NCI-H2081 (cell line): ENCODE measurements around the gene GAL3ST3.
"Not testable (repeated sequence)": the region's sequence is repeated elsewhere in the genome, so short reads cannot be mapped to it uniquely, and the experiment has no call there.

Source experiments
- DNase-seq, 2 experiments: peaks; one replicate each; lab custom pipeline; 2025; lab: John Stamatoyannopoulos, UW

GAL3ST3 gene, protein sequence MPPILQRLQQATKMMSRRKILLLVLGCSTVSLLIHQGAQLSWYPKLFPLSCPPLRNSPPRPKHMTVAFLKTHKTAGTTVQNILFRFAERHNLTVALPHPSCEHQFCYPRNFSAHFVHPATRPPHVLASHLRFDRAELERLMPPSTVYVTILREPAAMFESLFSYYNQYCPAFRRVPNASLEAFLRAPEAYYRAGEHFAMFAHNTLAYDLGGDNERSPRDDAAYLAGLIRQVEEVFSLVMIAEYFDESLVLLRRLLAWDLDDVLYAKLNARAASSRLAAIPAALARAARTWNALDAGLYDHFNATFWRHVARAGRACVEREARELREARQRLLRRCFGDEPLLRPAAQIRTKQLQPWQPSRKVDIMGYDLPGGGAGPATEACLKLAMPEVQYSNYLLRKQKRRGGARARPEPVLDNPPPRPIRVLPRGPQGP

DNA sequence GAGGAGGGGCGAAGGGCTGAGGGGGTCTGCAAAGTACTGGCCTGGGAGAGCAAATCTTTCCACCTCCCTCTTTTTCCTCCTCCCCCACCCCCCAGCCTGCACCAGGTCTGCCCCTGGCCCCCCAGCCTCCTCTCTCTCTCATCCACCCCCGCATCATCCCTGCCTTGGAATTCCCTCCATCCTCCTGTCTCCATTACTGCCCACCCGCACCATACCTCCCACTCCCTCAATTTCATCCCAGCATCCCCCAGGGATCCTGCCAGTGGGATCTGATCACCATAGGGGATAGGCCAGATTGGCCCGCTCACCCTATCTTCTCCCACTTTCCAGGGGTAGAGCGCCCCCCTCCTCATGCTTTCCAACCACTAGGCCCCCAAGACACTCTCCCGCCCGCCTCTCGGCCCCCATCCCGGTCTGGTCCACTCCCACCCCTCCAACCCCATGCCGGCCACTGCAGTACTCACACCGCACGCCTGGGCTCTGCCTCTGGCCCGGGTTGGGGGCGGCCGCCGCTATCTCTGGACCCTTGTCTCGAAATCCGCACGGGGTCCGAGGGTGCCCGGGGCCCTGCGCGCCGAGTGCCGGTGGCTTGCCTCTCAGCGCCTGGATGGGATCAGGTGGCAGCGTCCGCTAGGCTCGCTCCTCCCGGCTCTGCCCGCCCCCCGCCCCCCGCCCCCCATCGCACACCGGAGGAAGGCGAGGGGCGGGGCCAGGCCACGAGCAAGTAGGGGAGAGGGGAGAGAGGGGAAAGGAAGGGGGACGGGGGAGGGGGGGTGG lies at the start of gene GAL3ST3:
Gene GAL3ST3, minus strand, starts transcription at position 615 of the 777 bp plus-strand sequence. CDS start 3,746 bp downstream, outside the sequence.
- no peak for DNase-seq

DNA sequence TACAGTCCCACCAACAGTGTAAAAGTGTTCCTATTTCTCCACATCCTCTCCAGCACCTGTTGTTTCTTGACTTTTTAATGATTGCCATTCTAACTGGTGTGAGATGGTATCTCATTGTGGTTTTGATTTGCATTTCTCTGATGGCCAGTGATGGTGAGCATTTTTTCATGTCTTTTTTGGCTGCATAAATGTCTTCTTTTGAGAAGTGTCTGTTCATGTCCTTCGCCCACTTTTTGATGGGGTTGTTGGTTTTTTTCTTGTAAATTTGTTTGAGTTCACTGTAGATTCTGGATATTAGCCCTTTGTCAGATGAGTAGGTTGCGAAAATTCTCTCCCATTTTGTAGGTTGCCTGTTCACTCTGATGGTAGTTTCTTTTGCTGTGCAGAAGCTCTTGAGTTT lies 43.2 kb upstream of the GAL3ST3 start:
- DNase-seq = not testable (repeated sequence)

DNA sequence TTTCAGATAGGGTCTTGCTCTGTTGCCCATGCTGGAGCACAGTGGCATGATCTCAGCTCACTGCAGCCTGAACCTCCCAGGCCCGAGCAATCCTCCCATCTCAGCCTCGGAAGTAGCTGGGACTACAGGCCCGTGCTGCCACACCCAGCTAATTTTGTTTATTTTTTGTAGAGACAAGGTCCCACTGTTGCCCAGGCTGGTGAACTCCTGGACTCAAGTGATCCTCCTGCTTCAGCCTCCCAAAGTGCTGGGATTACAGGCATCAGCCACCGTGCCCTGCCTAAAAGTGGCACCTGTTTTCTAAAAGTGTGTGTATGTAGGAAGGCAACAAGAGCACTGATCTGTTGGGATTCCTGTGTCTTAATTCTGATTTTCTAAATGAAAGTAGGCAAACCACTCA lies 41.3 kb upstream of the GAL3ST3 start:
- no peak for DNase-seq

DNA sequence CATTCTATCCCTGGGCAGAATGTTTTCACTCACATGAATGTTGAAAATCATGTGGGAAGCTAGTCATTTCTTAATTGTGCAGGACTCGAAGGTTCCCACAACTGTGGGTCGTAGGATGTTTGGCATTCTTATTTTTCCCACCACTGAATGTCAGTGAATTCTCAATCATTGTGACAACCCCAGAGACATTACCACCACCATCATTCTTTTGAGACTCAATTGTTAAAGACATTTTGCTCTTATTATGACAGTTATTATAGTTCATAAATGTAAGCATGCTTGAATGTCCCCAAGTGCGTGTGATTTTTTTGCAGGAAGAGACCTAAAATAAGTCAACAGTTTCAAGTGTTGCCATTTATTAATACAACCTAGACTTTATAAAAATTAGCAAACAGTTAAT lies 40.1 kb upstream of the GAL3ST3 start:
- no peak for DNase-seq

DNA sequence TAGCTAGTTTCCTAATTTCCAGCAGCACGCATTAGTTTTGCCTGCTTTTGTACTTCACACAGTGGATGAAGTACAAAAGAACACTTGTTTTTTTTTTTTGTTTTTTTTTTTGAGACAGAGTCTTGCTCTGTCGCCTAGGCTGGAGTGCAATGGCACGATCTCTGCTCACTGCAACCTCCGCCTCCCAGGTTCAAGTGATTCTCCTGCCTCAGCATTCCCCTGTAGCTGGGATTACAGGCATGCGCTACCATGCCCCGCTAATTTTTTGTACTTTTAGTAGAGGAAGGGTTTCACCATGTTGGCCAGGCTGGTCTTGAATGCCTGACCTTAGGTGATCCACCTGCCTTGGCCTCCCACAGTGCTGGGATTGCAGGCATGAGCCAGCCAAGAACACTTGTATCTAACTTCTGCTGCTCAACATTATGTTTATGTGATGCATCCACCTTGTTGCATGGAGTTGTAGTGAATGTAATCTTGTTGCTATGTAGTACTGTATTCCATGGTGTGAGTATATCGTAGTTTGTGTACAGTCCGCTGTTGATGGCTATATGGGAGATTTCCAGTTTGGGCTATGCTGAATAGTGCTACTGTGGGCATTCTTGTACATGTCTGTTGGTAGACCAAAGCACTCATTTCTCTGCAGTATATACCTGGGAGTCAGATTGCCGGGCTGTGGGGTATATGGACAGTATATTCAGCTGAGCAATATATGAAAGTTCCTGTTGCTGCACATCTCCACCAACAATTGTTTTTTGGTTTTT lies 38.4 kb upstream of the GAL3ST3 start:
- no peak for DNase-seq

DNA sequence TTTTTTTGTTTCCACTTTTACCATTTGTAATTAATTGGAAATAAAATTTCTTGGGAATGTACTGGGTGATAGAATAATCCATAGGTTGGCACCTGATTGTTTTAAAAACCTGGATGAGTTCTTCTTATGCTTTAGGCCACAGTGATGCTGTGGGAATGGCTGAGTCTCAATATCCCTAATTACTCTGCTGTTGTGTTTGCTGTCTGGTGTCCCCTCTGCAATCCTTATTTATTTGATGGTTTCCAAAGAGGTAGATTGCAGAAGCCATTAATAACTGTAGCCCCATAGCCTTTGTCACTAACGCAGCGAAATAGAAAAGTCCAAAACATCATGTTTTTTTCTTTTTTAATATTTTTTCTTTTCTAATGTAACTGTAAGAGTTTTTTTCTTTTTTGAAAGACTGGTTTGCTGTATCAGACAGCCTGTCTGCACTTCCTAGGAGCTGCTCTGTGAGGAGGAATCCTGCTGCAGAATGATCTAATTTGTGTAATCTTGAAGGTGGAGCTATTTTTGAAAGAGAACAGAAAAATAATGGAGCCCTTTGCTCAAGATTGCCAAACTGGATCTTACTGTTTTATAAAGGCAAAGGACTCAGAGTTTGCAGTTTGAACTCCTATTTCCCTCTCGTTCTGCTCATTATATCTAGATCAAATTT lies 36.0 kb upstream of the GAL3ST3 start:
- no peak for DNase-seq

DNA sequence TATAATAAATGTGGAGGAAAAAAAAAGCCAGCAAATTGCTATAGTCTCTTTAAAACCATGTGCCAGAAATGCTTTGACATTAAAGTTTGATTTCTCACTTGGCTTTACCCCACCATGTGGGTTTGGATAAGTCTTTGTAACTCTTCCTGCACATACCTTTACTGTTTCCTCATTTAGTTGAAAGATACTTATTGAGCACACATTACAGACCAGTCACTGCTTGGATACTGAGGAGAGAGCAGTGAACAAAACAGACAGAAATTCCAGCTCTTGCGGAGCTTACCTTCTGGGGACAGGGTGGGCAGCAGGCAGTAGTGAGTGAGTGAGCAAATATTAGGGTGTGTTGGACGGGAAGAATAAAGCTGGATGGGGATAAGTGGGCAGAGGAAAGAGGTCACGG lies 34.8 kb upstream of the GAL3ST3 start:
- no peak for DNase-seq

GRCh38 chr11:66082946-66083698 lies 34.2 kb upstream of the GAL3ST3 start:
- peak in 1 of 2 experiments; percentile 41 for DNase-seq

GRCh38 chr11:66081505-66081904 lies 32.5 kb upstream of the GAL3ST3 start:
- DNase-seq = no peak

- DNase-seq = no peak
Observed at GRCh38 chr11:66080055-66080817, 31.3 kb upstream of the GAL3ST3 start.

DNA sequence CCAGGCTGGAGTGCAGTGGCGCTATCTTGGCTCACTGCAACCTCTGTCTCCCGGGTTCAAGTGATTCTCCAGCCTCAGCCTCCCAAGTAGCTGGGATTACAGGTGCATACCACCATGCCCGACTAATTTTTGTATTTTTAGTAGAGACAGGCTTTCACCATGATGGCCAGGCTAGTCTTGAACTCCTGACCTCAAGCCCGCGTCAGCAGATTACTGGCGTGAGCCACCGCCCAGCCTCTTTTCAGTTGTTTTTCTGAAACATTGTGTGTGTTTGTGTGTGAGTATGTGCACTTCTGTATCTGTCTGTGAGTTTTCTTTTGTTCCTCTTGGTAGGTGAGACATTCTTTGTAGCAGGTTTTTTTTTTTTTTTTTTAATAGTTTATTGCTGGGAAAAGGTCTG lies 30.0 kb upstream of the GAL3ST3 start:
- DNase-seq = not testable (repeated sequence)

GRCh38 chr11:66077927-66078326 lies 29.0 kb upstream of the GAL3ST3 start:
- DNase-seq = no peak

DNA sequence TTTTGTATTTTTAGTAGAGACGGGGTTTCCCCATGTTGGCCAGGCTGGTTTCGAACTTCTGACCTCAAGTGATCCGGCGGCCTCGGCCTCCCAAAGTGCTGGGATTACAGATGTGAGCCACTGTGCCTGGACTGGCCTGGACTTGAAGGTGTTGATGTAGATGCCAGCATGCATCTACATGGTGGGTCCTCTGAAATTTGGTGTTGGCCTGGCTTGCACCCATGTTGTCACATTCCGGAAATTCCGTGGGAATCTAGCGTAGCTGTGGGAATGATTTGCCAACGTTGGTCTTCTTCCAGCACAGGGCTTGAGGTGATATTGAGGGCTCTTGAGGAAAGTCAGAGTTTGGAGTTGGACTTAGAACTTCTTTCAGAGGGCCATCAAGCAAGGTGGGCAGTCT lies 27.6 kb upstream of the GAL3ST3 start:
- no peak for DNase-seq

DNA sequence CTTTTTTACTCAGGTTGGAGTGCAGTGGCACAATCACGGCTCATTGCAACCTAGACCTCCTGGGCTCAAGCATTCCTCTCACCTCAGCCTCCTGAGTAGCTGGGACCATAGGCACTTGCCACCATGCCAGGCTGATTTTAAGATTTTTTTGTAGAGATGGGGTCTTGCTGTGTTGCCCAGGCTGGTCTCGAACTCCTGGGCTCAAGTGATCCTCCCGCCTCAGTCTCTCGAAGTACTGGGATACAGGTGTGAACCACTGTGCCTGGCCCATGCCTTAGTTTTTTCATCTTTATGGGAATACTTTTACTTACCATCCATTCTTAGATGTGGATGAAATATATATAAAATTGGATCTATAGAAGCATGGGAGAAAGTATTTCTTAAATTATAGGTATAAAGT lies 26.3 kb upstream of the GAL3ST3 start:
- DNase-seq = no peak

DNA sequence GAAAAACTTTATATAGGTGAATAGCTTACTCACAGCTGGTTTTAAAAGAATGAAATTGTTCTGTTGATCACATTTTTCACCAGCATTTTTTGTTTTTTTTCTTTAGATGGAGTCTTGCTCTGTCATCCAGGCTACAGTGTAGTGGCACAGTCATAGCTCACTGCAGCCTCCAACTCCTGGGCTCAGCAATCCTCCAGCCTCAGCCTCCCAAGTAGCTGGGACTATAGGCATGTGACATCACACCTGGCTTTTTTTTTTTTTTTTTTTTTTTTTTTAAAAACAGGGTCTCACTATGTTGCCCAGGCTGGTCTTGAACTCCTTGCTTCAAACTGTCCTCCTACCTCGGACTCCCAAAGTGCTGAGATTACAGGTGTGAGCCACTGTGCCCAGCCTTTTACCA lies 24.7 kb upstream of the GAL3ST3 start:
- DNase-seq = no peak

GRCh38 chr11:66072518-66072917 lies 23.6 kb upstream of the GAL3ST3 start:
- no peak for DNase-seq

GRCh38 chr11:66072081-66072480 lies 23.1 kb upstream of the GAL3ST3 start:
- no peak for DNase-seq

DNA sequence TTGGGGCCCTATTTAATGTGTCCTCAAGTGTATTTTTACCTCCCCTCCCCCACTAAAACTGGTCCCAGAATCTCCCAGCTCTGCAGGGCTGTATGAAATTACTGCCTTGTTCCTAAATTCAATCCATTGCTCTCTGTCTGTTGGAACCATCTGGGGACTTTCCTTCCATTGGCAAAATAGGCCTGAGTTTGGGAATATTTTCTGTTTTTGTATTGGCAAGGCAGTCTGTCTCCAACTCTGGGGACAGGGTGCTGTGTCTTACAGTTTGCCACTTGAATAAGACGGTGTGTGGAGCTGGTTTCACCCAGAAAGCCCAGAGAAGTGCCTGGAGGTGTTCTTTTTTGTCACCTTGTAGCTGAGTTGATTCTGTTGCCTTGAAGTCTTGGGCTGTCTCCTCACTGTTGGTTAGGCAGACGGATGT lies 22.4 kb upstream of the GAL3ST3 start:
- DNase-seq = no peak

DNA sequence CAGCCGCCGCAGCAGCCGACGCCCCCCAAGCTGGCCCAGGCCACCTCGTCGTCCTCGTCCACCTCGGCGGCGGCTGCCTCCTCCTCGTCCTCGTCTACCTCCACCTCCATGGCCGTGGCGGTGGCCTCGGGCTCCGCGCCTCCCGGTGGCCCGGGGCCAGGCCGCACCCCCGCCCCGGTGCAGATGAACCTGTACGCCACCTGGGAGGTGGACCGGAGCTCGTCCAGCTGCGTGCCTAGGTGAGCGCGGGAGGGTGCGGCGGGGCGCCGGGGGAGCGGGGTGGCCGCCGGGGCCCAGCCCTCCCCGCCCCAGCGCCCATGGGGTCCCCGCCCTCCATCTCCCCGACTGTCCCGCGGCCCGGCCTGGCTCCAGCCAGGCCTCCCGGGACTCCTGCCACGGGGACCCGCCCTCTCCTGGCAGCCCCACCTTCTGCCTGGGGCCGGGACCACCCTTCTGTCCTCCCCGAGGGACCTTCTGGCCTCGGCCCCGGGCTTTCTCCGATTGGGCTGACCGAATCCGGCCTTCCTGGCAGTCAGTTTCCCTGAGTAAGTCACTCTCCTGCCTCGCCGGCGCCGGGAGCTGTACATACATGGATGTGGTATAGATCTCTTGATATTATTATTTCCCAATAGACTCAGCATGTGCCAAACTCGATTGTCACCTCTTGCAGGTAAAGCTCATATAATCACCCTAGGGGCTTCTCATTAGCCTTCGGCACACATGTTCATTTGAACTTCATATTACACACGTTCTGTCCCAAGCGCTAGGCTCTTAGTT lies 21.8 kb upstream of the GAL3ST3 start:
- no peak for DNase-seq
